HL-60/S4 (cell line): ENCODE results near the gene PDGFA.

Experiments used
- in situ Hi-C: fragments of 300-500 bp; cut with MboI; formaldehyde crosslinking; loops from 2 replicates; pipeline ENCODE4 v1.14.3; 2022; ENCODE audit warnings: low sequenced_read_pairs

Gene PDGFA

DNA sequence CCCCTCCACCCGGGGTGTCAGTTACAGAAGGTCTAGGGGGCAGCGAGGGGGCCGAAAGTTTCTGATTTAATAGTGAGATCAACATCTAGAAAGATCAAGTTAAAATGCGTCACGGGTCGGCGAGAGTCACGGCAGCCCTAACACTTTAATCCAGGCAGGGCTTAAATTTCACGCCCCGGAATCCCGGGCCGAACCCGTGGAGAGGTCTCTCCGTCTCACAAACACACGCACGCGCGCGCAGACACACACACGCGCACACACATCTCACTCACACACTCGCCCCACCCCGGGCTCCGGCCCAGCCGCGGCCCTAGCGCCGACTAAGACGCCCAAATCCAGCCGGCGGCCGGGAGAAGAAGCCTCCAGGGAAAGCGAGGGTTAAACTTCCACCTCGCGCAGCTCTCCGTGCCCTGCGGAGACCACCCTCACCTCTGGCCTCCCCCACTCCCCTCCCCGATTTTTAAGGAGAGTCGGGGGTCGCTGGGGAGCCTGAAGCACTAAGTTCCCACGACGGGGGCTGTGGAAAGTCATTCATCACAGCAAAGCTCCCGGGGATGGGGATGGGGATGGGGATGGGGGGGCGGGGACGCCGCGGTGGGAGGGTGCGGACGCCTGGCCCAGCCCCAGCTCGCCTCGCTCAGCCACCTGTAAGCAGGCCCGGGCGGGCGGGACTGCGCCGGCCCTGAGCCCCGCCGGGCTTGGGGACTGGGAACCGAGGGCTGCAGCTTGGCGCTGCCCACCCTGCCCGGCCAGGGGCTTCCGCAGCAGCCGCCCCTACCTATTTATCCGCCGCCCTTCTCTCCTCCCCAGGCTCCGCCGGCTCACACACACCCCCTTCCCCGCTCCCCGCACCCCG, 1.6 kb downstream of the PDGFA start:
- in situ Hi-C loops: no loop called here

DNA sequence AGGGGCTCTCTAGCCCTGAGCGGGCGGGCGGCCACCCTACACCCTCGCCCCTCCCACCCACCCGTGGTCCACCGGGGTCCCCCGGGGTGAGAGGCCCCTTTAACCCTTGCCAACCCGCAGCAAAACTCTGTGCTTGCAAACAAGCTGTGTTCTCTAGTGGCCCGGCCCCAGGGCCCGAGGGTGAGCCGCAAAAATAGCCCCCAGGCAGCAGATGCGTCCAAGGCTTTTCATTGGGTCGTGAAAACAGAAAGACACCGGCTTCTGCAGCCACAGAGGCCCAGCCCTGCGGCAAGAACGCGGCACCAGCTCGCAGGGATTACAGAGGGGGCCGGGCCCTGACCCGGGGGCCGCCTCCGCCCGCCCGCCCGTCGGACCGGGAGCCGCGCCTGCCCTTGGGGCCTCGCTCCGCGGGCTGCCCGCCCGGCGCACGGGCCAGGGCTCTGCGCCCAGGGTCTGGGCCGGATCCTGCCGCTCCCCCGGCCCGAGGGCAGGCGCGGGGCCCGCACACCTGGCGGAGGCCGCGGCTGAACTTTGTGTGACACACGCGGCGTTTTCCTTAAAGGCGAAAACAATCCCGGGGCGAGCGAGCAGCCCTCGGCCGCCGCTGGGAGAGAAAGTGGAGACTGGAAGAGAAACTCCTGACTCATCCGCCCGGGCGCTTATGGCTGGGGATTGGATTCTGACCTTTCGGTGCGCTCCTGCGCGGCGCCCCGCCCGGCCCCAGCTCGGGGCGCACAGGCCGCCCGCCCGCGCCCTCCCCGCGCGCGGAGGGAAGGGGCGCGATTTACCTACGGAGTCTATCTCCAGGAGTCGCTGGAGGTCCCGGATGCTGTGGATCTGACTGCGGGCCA, 2.8 kb downstream of the PDGFA start:
- in situ Hi-C loops: no loop called here

DNA sequence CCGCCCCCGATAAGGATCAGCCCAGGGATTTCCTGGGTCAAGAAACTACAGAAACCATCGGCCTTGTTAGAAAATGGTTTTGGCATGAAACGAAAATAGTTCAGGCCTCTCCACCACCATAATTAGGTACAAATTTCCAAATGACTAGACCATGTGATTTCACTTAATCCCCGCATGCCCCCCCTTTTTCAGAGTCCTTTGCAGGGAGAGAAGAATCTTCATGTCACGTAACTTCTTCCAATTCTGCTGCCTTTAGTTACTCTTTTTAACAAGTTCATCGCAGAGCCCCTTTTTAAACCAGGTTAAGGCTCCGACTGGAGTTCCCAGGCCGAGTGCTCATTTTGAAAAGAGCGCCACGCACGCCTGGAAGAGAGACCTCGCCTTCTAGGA, 3.4 kb downstream of the PDGFA start:
- in situ Hi-C loops: no loop called here

DNA sequence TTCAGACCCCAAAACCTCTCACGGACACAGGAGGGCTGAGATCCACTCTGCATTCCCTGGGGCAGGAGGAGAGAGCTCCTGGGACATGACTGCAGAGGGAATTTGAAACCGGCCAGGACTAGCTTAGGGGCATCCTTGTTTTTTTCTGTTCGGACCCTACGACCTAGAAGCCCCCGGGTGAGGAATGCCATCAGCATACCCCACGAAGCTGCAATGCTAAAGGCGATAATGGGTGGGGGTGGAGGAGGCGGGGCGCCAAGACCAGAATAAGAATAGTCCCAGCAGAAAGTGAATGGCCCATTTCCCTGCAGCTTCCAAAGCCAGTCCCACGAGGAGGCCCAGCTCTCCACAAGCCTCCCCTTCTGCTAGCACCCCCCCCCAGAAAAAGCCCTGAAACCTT, 4.0 kb downstream of the PDGFA start:
- in situ Hi-C loops: no loop called here

DNA sequence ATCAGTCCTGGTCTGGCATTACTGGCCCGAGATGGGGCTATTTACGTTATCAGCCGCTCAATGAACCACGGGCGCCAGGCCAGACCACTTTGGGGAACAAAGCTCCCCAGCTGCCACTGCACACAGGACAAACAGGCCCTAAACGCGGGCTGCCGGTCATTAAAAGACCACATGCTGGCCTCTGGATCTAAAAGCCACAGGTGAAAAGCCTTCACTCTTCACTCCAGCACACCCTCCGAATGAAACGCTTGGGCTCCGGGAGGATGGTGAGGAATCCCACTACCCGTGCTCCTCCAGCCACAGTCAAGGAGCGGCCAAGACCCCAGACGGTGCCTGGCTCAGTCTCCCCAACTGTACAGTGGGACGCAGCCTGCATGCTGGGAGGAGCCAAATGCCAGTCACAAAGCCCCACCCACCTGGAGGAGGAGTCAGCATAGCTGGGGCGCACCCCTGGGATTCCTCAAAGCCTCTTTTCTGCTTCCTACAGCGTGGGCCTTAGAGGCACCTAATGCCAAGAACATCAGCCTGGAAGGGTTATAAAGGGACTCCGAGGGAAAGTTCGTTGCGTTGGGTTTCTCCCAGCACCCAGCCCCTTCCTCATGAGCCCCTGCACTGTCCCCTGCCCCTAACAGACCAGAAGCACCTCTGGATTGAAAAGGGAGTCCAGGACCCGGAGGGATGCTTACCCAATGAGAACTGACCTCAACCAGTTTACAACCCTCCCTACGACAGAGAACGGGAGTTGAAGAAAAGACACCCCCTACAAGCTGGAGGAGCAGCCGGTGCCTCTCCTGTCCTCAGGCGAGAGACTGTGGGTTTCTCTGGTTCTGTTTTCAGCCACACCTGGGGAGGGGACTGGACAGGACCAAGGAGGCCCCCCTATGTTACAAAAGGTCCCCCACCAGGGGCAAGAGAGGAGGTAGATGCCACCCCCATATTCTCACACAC, 4.7 kb downstream of the PDGFA start:
- in situ Hi-C loops: no loop called here

DNA sequence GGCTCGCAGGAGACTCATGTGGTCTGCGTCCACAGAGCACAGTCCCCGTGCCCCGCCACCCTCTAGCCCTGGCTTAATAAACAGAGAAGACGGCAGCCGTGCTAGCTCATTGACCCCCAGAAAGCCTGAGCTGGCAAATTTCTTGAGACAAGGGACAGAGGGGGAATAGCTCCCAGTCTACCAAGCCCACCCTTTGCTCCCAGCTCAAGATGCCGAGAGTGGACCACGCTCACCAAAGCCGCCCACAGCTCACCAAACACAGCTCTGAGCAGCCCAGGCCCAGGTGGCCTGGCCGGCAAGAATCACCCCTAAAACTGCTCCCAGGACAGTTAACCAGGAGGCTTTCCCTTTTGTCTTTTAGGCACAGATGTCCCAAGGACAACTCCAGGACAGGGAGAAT, 5.4 kb downstream of the PDGFA start:
- in situ Hi-C loops: no loop called here

DNA sequence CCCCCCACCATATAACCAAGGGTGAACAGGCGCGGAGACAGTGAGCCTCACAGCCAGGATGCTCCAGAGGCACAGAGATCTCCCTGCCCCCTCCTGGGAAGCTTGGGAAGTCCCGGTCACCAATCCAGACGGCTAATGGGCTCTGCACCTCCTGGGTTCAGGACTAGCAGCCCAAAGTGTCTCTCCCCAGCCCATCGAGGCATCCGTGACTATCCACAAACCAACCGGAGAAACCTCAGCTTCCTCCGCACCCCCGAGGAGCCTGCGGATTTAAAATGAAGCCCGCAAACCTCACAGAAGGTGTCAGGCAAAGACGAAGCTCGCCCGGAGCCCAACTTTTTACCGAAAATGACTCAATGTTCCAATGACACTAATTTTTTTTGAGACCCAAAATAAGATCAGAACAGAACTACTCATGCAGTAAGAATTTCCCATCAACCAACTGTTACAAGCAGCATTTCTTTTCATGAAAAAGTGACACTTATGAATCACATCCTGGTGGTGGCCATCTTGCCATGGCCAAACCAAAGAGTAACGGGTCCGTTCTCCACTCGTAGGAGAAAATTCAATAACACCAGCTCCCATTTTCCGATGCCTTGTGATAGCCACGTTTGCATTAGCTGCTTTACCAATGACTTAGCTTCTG, 6.0 kb downstream of the PDGFA start:
- in situ Hi-C loops: no loop called here

DNA sequence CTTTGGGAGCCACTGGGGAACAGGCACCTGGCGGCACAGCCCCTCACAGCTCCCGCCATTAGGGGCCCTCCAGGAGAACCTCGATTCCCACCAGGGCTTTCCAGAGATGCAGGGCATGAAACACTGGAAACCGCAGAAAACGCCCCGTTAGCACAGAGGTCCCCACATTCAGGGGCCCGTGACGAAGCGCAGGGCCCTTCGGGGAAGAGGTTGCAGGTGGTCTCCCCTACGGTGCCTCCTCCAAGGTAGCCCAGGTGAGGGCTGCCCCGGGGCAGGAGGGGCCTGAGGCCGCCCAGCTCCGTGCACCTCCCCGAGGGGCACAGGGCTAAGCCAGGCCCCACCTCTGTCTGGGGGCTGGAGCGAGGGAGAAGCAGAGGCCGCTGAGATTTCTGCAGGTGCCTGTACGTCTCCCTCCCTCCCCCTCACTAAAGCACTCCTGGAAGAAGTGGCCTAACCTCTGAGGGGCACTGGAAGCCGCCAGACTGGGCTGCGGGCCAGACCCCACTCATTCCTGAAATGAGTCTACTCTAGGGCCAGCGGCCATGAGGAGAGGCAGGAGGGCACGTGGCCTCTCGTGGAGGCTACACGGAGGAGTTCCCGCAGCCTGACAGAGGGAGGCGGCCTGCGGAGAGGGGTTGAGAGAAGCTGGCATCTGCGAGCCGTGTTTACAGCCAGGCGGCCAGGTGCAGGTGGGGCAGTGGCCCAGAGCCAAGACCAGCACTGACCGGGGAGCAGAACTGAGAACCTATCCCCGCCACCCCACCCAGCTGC, 6.9 kb downstream of the PDGFA start:
- in situ Hi-C loops: no loop called here

DNA sequence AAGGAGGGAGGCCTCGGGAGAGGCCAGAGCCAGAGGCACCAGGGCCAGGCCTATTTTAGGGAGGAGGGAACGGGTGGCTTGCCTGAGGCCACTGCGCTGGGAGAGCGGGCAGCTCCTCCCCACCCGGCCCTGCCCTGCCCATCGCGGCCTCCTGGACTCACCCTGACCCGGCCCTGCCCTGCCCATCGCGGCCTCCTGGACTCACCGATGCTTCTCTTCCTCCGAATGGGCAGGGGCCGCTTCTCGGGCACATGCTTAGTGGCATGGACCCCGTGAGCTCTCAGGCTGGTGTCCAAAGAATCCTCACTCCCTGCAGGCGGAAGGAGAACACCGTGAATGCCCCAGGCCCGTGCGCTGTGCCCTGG, 7.5 kb downstream of the PDGFA start:
- in situ Hi-C loops: no loop called here

DNA sequence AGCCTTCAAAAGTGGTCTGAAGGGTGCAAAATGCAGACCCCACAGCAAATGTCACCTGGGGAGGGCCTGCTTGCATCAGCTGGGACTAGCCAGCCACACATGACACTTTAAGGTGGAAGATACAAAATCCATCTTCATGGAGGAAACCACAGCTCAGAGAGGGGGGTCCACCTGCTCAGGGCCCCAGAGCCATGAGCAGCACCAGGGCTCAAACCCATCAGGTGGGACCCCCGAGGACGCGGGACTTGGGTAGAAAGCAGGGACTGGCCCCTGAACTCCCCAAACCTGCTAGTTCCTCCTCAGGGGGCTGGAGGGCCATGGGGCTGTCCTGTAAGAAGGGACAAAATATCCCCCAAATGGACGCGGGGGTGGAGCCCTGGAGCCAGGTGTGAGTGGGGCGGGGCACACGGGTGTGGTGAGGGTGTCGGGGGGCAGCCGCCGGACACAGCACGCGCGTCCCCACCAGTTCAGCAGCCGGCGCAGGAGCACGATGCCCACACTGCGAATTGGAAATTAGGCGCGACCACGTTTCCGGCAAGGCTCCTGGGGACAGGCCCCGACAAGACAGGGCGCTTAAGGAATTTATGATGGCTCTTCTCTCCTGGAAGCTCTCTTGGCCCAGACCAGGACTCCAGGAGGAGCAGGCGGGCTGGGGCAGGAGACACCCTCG, 8.0 kb downstream of the PDGFA start:
- in situ Hi-C loops: no loop called here

DNA sequence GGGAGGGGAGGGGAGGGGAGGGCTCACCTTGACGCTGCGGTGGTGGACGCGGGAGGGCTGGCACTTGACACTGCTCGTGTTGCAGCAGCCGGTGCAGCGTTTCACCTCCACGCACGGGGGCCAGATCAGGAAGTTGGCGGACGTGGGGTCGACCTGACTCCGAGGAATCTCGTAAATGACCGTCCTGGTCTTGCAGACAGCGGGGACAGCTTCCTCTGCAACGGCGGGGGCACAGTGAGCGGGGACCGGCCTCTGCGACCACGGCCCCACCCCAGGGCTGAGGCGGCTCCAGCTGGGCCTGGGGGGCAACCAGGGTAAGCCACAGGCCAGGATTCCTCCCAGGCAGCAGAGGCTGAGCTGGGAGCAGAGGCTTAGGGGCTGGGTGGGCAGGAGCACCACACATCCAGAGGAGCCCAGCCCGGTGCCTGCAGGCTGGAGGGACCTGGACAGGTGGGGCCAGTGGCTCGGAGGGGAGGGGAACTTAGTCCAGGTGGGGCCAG, 8.8 kb downstream of the PDGFA start:
- in situ Hi-C loops: no loop called here

DNA sequence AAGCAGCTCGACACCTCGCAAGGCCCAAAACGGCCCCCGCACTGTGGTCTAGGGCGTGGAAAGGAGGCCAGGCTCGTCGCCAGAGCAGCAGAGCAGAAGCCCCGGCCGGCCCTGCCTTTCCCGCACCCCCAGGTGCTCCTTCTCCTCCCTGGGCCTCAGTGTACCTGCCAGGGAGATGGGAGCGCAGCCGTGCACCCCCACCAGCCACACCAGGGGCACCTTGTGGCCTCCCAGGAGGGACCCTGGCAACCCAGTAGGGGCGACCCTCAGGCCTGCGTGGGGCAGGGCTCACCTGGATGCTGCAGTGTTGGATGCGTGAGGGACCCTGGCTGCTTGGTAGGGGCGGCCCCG, 9.5 kb downstream of the PDGFA start:
- in situ Hi-C loops: no loop called here

DNA sequence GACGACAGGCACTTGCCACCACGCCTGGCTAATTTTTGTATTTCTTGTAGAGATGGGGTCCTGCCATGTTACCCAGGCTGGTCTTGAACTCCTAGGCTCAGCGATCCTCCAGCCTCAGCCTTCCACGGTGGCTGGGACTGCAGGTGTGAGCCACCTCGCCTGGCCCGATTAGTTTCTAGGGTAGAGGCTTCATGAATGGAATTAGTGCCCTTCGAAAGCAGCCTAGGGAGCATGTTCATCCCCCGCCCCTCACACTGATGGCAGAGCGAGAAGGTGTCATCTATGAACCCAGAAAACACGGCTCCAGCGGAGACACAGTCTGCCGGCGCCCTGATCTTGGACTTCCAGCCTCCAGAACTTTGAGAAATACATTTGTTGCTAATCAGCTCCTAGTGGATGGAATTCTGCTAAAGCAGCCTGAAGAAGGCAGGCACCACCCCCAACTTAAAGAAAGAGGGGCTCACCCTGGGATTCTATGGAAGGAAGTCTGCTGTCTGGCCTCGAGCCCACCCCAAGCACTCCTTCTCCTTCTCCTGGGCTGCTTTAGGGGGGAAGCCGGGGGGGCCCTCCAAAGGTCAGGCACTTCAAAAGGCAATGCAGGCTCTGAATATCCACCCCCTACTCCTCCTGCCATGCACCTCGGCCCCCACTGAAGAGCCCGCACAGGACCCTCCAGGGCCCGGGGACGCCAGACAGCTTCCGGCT, 10.1 kb downstream of the PDGFA start:
- in situ Hi-C loops: no loop called here

DNA sequence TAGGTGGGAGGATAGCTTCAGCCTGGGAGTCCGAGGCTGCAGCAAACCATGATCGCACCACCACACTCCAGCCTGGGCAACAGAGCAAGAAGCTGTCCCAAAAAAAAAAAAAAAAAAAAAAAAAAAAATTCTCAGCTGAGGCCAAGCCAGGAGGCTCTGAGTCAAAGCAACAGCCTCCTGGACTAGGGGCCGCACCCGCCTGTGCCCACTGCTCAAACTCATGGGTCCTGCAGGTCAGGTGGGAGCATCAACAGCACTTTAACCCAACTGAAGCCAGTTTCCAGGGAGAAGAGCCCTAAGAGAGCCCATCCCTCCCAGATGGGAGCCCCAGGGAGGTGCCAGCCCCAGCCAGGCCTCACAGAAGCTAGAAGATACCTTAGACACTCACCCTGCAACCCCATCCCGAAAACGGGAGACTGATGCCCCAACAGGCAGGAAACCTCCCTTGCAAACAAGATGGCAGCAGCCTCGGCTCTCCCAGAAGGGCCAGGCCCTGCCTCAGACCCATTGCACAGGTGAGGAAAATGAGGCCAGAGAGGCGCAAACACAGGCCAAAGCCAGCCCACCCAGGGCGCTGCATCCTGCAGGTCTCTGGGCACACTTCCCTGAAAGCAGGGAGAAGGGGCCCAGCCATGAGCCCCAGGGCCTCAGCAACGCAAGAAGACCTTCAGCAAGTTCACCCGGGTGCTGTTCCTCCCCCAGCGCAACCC, 11.0 kb downstream of the PDGFA start:
- in situ Hi-C loops: no loop called here

DNA sequence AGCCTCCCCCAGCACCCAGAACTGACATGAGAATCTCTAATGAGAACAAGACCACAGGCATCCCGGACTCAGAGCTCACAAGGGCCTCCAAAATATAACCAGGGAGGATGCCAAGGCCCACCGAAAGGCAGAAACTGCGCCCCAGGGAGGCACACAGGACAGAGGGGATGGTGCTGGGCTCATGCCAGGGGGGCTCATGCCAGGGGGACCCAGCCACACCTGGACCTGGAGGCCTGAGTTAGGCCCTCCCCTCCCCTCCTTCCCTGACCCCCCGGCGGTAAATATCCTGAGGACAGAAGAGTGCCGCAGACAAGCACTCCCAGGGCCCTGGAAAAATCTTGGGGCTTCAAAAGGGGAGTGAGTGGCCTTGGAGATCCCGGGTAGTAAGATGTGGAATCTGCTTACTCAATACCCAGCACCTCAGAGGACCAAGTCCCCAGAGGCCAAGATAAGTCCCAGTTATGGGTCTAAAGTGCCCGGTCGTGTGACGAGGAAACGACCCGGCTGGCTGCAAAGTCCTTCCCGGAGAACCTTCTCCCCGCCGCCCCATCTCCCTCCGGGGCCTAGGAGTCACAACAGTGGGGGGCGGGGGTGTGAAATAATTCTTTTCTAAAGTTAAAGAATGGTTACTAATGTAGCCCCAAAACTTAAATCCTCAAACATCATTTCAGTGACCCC, 11.9 kb downstream of the PDGFA start:
- in situ Hi-C loops: no loop called here

DNA sequence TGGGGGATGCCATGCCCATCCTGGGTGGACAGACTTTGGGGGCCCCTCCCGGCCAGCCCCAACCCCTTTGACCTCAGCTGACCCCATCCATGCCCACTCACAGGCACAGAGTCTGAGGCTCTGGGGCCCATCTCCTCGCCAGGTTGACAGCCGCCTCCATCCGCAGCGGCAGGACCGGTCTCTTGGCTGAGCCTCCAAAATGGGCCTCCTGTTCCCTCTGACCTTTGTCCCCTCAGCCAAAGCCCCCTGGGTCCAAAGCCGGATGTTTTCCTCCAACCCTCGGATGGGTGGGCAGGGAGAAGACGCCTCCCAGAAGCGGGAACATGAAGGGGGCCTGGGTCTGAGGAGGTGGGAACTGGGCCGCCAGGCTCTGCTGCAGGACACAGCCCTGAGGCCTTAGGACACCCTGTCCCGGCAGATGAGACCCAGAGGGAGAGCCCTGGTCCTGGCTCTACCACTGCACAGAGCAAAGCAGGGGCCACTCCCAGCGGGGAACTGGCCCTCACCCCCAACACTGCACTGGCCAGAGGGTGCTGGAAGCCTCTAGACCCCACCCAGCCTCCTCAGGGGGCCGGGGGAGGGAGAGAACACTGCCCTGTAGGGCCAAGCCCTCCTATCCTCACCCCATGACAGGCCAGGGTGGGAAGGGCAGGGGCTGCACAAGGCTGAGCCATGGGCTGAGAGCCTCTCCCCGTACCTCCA, 12.6 kb downstream of the PDGFA start:
- in situ Hi-C loops: no loop called here

DNA sequence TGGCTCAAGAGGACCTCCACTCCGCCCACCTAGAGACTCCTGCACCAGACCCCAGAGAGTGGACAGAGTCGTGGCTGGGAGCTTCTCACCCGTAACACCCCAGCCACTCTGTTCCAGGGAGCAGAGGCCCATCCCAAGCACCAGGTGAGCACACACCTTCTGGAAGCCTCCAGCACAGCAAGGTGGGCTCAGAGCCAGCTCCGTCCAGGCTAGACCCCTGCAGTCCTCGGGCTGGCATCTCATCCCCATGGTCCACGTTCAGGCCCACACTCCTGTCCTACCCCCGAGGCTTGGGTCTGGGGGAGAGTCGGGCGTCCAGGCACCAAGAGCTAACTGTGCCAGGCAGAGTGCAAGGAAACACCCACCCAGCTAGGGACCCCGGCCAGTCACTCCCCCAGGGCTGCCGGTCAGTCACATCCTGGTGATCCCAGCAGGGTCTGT, 13.2 kb downstream of the PDGFA start:
- in situ Hi-C loops: no loop called here
